GM19043 (cell line): ENCODE results near the gene PARP11.

ENCODE experiments used
- ATAC-seq: cut with Tn5 transposase; IDR thresholded peaks from one replicate; pipeline ENCODE4 v1.9.1; 2021; ENCODE audit warnings: low read depth; ENCODE audit not compliant: unreplicated experiment

Gene PARP11

DNA sequence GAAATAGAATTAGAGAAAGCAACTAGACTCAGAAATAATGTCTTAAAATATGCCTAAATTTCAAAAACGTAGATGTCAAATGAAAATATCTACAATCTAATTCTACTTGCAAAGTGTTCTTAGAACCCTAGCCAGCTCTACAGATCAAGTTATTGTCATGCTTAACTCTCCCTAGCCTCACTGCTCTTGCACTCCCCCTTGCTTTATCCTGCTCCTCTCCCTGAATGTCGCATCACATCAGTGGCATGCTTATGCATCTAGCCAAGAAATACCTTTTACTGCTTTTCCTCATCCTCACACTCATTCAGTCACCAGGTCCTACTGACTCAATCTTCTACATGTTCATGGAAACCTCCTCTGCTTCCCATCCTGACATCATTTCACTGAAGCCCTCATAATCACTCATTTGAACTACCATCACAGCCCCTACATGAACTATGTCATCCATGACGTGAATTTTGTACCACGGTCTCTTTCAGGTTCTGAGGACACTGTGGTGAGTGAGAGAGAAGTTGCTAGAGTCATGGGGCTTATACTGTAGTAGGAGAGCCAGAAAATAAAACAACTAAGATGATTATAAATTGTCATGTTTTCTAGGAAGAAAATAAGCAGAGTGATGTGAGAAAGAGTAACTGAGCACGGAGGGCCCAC is 97.7 kb downstream of the PARP11 start:
- ATAC-seq: no peak

DNA sequence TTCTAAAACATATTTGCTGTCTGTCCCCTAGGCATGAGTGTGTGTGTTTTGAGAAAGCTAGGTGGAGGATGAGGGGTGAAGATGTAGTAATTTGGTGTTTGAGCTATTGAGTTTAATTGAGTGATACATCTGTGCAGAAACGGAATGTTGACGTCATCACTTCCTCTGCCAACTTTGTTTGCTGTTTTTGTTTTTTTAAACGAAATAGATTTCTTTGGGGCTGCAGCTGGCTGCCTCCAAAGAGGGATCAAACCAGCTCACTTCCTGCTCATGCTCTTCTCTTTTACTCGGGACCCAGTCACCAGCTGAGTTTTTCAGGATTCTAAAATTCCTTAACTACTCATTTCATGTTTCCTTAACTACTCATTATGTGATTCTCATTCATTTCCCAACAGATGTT is 100.8 kb downstream of the PARP11 start:
- ATAC-seq: no peak

GRCh38 chr12:3771853-3772252 is 101.3 kb downstream of the PARP11 start:
- no peak for ATAC-seq

- no peak for ATAC-seq
These were observed 102.3 kb downstream of the PARP11 start for GRCh38 chr12:3770891-3771290.

GRCh38 chr12:3768911-3769447 is 104.2 kb downstream of the PARP11 start:
- no peak for ATAC-seq

DNA sequence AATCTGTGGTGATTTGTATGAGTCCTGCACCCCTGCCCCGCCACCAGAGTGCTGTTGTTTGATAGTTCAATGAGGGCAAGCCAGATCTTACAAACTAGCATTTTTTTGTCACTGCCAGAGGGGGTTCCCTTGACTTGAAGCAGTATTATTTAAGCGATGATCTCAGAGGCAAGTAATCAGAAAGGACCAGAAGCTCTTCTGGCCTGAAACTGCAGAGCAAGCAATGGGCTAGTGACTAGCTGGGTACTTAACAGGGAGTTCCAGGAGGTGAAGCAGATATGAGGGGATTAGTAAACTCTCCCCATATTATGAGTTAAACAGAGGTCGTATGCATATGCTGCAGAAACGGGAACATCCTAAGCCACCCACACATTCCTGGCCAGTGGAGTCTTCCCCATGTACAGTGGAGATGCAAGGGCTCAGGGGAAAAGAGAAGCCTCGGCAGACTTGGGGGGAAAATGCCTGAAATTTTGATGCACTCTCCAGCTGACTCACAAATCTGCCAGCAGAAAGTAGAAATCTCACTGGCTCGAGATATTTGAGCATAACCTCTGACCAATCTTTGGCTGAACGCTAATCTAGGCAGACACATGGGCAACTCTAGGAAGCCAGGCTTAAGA is 112.0 kb downstream of the PARP11 start:
- no peak for ATAC-seq

- no peak for ATAC-seq
These were observed 113.3 kb downstream of the PARP11 start for GRCh38 chr12:3759878-3760277.
